ENCODE results near the gene EBF3. TPM values are rescaled to one million over a fixed set of nuclear protein-coding genes. Genes with fewer than 3 reads are reported as not detected.

EBF3 gene
- total RNA-seq, 1 experiment from 2014 or later: 0.22 TPM

DNA sequence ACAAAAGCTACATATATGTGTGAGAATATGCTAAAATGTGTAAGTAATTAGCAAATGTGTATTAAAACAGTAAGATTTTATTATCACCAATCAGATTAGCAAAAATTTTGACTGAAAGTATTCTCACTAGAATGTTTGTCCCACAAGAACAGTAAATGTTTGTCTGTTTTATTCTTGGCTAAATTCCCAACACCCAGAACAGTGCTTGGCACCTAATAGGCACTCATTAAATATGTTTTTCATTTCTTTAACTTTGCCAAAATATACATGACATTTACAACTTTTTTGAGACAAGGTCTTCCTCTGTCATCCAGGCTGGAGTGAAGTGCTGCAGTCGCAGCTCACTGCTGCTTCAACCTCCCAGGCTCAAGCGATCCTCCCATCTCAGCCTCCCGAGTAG, 143.6 kb downstream of the EBF3 start:
- H3K27ac Mint-ChIP-seq: no peak overlapping the region
- peaks cover 3% of the 10 kb centered on the region for H3K27me3 Mint-ChIP-seq (ENCODE audit: low read depth)
- H3K36me3 Mint-ChIP-seq (ENCODE audit: insufficient read depth in 1 of 3, low read depth in 3 of 3): peaks cover 9 to 17% (median 14%) of the 10 kb centered on the region in 3 experiments; a peak in 6 of 7 replicates
- no peak overlapping the region for H3K9ac ChIP-seq (ENCODE audit: extremely low read depth, insufficient read length, low read length)
- H4K8ac ChIP-seq (replicated peaks; ENCODE audit: insufficient read length, low read depth, low read length): no peak overlapping the region
- H2AFZ ChIP-seq (ENCODE audit: low read length): no peak overlapping the region
- H3K27ac ChIP-seq (ENCODE audit: insufficient read length, low read depth, low read length): no peak overlapping the region
- no peak for TF ChIP-seq CTCF (conservative IDR thresholded peaks at IDR 0.05)
- no peak overlapping the region for H3K18ac ChIP-seq (ENCODE audit: insufficient read length, low read depth, low read length)
- no peak overlapping the region for H2BK20ac ChIP-seq (ENCODE audit: low read depth, low read length, poor library complexity, severe bottlenecking)
- no peaks in the 10 kb centered on the region for H3K4me1 Mint-ChIP-seq
- no peak overlapping the region for H3K4me2 ChIP-seq (ENCODE audit: insufficient read depth, insufficient read length, low read length)
- H3K9me3 Mint-ChIP-seq: peaks cover 22 to 26% of the 10 kb centered on the region in 2 experiments
- H4K20me1 ChIP-seq (ENCODE audit: control insufficient read depth, insufficient read depth, insufficient read length): no peaks in the 10 kb centered on the region
- H3K79me1 ChIP-seq (ENCODE audit: insufficient read depth, low read depth, low read length, poor library complexity, severe bottlenecking): no peaks in the 10 kb centered on the region
- no peak overlapping the region for H3T11ph ChIP-seq (ENCODE audit: low read length)
- no peak overlapping the region for H2BK15ac ChIP-seq (ENCODE audit: low read depth, low read length)
- DNase-seq: no peak
- H4K91ac ChIP-seq (ENCODE audit: insufficient read length, low read depth, low read length): no peak overlapping the region
- no peak overlapping the region for H4K5ac ChIP-seq (ENCODE audit: insufficient read length, low read depth, low read length)
- no peaks in the 10 kb centered on the region for H3K27me3 ChIP-seq (ENCODE audit: insufficient read depth, low read length)
- H3K56ac ChIP-seq (ENCODE audit: insufficient read length, low read depth, low read length): no peak overlapping the region
- no peak overlapping the region for H3K23ac ChIP-seq (ENCODE audit: insufficient read length, low read depth, low read length)
- H3K79me2 ChIP-seq (ENCODE audit: insufficient read depth, low read length): no peaks in the 10 kb centered on the region
- no CpG with 5 or more reads among the region's 3 CpGs for WGBS (ENCODE audit: extremely low coverage, insufficient read length, low lambda C conversion rate)
- no peak overlapping the region for H2AK5ac ChIP-seq (ENCODE audit: insufficient read length, low read length)
- no peak overlapping the region for H2BK120ac ChIP-seq (ENCODE audit: low read depth, low read length, poor library complexity, severe bottlenecking)
- H3K14ac ChIP-seq (ENCODE audit: insufficient read depth, low read length): no peak overlapping the region
- H2BK5ac ChIP-seq (ENCODE audit: insufficient read length, low read length): no peak overlapping the region
- H3K23me2 ChIP-seq (ENCODE audit: insufficient read length, low read depth, low read length, poor library complexity, severe bottlenecking): no peaks in the 10 kb centered on the region
- H3K4me1 ChIP-seq (ENCODE audit: insufficient read depth, low read length): no peaks in the 10 kb centered on the region
- peaks cover 6% of the 10 kb centered on the region for H3K9me3 ChIP-seq (ENCODE audit: control insufficient read depth, low read depth, low read length)
- H3K4ac ChIP-seq (ENCODE audit: low read depth, low read length): no peak overlapping the region
- no peak overlapping the region for H3K4me3 Mint-ChIP-seq
- H2BK12ac ChIP-seq (ENCODE audit: insufficient read length, low read depth, low read length): no peak overlapping the region
